GM20431 (cell line): ENCODE results near the gene COX4I2.

ENCODE experiments used
- in situ Hi-C: fragments of 300-500 bp; cut with MseI, MboI; formaldehyde crosslinking; loops from one replicate; pipeline ENCODE4 v1.15.0; 2020; ENCODE audit warnings: low sequenced_read_pairs; ENCODE audit not compliant: unreplicated experiment

The COX4I2 gene

GRCh38 chr20:31689141-31689540, 51.4 kb downstream of the COX4I2 start:
- in situ Hi-C loops: no loop called here

DNA sequence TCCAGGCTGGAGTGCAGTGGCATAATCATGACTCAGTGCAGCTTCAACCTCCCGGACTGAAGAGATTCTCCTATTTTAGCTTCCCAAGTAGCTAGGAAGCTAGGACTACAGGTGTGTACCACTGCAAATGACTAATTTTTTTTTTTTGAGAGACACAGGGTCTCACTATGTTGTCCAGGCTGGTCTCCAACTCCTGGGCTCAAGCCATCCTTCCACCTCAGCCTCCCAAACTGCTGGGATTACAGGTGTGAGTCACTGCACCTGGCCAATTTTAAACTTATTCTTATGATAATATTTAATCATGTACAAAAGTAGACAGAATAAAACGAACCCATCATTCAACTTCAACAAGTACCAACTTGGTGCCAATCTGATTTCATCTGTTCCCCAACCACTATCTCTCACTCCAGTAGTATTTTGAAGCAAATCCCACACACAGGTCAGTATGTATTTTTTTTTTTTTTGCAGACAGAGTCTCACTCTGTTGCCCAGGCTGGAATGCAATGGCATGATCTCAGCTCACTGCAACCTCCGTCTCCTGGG, 52.5 kb downstream of the COX4I2 start:
- in situ Hi-C loops: no loop called here

GRCh38 chr20:31691646-31692275, 54.0 kb downstream of the COX4I2 start:
- in situ Hi-C loops: no loop called here

DNA sequence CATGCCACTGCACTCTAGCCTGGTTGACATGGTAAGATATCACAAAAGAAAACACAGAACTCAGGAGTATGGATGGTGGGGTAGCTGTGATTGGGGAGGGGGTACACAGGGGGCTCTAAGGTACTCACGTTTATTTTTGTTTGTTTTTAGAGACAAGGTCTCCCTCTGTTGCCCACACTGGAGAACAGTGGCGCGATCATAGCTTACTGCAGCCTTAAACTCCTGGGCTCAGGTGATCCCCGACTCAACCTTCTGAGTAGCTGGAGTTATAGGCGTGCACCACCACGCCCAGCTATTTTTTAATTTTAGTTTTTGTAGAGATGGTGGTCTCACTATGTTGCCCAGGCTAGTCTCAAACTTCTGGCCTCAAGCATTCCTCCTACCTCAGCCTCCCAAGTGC, 55.7 kb downstream of the COX4I2 start:
- in situ Hi-C loops: no loop called here

DNA sequence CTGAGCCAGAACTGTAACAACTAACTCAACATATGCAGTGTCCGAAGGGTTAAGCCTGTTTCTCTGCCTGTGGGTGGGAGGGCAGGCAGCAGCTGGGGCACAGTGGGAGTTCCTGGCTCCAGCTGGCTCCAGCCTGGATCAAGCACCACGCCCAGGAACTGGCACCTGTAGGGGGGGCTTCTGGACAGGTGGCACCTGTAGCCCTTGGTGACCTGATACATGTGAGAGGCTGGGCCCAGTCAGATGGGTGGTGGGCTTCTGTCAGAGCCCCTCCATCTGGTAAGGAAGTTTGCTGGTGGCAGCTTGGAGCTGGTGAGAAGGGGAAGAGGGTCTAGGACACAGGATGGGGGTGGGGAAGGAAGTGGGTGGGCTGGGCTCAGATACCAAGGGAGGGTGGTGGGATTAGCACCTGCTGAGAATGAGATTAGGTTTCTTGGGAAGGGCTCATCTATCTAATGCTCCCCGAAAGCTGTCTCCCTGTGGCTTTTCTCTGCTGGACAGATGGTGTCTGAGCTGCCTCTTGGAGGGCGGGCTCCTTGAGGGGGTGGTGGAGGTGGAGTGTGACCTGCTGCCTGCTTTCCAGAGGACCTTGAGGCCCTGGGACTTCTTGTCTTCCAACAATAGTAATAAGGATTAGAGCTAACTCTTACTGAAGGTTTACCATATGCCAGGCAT, 56.4 kb downstream of the COX4I2 start:
- in situ Hi-C loops: no loop called here
